HAP-1 (cell line): ENCODE results near the gene PCDHA4.
"Not testable (repeated sequence)": the region's sequence is repeated elsewhere in the genome, so short reads cannot be mapped to it uniquely, and the experiment has no call there.

Experiments used
- DNase-seq, 2 experiments: peaks; one replicate each; pipeline ENCODE4 v3.0.0-alpha.2; 2016 to 2020; ENCODE audit warnings: low spot score in 2 of 2
- H3K27me3 ChIP-seq: fragments of 250-450 bp; sonication (Bioruptor Pico); 2 replicates; pipeline ENCODE4 v1.5.1; 2020; ENCODE audit warnings: low read depth, mild to moderate bottlenecking, moderate library complexity
- H3K36me3 ChIP-seq: fragments of 250-450 bp; sonication (Bioruptor Pico); replicated peaks from 2 replicates; pipeline ENCODE4 v1.5.1; 2020; ENCODE audit warnings: mild to moderate bottlenecking
- H3K4me1 ChIP-seq: fragments of 250-450 bp; sonication (Bioruptor Pico); 2 replicates; pipeline ENCODE4 v1.5.1; 2020; ENCODE audit warnings: mild to moderate bottlenecking
- H3K4me3 ChIP-seq: fragments of 250-450 bp; sonication (Bioruptor Pico); 2 replicates; pipeline ENCODE4 v1.5.1; 2020; ENCODE audit warnings: mild to moderate bottlenecking, moderate library complexity
- H3K9me3 ChIP-seq: fragments of 250-450 bp; sonication (Bioruptor Pico); 2 replicates; pipeline ENCODE4 v1.5.1; 2020; ENCODE audit warnings: mild to moderate bottlenecking, moderate library complexity
- in situ Hi-C: fragments of 300-500 bp; cut with MboI; formaldehyde crosslinking; loops from 3 replicates; pipeline ENCODE4 v1.14.3; 2020; ENCODE audit warnings: low sequenced_read_pairs, inconsistent platforms, mixed read lengths

PCDHA4 gene

DNA sequence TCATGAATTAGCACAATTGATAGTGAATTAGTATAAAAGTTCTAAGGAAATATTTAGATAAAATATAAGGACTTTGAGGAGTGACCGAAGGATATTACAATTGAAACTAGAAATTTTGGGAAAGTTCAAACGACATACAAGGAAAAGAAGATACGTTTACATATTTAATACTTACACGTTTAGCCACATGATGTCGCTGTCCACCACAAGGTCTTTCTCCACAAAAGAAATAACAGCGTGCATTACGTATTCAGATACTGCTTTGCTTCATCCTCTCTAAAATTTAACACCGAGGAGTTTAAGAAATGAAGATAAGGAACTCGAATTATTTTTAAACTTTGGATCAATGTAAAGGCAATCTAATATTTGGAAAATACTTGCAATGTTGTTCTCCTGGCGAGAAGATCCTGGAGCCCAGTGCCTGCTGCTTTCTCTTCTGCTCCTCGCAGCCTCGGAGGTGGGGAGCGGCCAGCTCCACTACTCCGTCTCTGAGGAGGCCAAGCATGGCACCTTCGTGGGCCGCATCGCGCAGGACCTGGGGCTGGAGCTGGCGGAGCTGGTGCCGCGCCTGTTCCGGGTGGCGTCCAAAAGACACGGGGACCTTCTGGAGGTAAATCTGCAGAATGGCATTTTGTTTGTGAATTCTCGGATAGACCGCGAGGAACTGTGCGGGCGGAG, 5.9 kb upstream of the PCDHA4 start, which contains the start of gene PCDHA3:
PCDHA3 (plus strand) TSS at position 242 of the 678 bp plus-strand sequence.
- no peaks in the 10 kb centered on the region for H3K27me3 ChIP-seq
- no peaks in the 10 kb centered on the region for H3K36me3 ChIP-seq
- H3K9me3 ChIP-seq: peaks cover 4% of the 10 kb centered on the region; the same call in 1 of the 2 replicates
- DNase-seq: peak; percentile 64 to 74
- H3K4me3 ChIP-seq: peak within 1 kb of the TSS; percentile 30
- in situ Hi-C loops: no loop called here
- no peaks in the 10 kb centered on the region for H3K4me1 ChIP-seq

DNA sequence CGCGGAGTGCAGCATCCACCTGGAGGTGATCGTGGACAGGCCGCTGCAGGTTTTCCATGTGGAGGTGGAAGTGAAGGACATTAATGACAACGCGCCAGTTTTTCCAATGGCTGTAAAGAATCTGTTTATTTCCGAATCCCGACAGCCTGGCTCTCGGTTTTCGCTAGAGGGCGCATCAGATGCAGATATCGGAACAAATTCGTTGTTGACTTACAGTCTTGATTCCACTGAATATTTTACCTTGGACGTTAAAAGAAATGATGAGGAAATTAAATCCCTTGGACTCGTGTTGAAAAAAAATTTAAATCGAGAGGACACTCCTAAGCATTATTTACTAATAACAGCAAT, 5.4 kb upstream of the PCDHA4 start:
- Histone ChIP-seq H3K36me3 (no peaks in the 10 kb centered on the region), H3K4me1 (no peaks in the 10 kb centered on the region), H3K4me3 (peak overlapping the region; percentile 30), H3K27me3 (no peaks in the 10 kb centered on the region), H3K9me3 (peaks cover 4% of the 10 kb centered on the region; the same call in 1 of the 2 replicates)
- in situ Hi-C loops: no loop called here
- peak; percentile 43 to 69 for DNase-seq

DNA sequence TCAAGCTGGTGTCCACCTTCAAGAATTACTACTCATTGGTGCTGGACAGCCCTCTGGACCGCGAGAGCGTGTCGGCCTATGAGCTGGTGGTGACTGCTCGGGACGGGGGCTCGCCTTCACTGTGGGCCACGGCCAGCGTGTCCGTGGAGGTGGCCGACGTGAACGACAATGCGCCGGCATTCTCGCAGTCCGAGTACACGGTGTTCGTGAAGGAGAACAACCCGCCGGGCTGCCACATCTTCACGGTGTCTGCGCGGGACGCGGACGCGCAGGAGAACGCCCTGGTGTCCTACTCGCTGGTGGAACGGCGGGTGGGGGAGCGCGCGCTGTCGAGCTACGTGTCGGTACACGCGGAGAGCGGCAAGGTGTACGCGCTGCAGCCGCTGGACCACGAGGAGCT, 4.5 kb upstream of the PCDHA4 start:
- DNase-seq, H3K4me3 ChIP-seq, H3K36me3 ChIP-seq, in situ Hi-C loops, H3K27me3 ChIP-seq, H3K4me1 ChIP-seq, H3K9me3 ChIP-seq: not testable (repeated sequence)

DNA sequence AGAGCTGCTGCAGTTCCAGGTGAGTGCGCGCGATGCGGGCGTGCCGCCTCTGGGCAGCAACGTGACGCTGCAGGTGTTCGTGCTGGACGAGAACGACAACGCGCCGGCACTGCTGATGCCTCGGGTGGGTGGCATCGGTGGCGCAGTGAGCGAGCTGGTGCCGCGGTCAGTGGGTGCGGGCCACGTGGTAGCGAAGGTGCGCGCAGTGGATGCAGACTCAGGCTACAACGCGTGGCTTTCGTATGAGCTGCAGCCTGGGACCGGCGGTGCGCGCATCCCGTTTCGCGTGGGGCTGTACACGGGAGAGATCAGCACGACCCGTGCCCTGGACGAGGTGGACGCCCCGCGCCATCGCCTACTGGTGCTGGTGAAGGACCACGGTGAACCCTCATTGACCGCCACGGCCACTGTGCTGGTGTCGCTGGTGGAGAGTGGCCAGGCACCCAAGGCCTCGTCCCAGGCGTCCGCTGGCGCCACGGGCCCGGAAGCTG, 4.0 kb upstream of the PCDHA4 start:
- Histone ChIP-seq H3K9me3 (peaks cover 4% of the 10 kb centered on the region; the same call in 1 of the 2 replicates), H3K36me3 (no peaks in the 10 kb centered on the region), H3K27me3 (no peaks in the 10 kb centered on the region), H3K4me1 (no peaks in the 10 kb centered on the region), H3K4me3 (no peak overlapping the region)
- no peak for DNase-seq
- in situ Hi-C loops: no loop called here

DNA sequence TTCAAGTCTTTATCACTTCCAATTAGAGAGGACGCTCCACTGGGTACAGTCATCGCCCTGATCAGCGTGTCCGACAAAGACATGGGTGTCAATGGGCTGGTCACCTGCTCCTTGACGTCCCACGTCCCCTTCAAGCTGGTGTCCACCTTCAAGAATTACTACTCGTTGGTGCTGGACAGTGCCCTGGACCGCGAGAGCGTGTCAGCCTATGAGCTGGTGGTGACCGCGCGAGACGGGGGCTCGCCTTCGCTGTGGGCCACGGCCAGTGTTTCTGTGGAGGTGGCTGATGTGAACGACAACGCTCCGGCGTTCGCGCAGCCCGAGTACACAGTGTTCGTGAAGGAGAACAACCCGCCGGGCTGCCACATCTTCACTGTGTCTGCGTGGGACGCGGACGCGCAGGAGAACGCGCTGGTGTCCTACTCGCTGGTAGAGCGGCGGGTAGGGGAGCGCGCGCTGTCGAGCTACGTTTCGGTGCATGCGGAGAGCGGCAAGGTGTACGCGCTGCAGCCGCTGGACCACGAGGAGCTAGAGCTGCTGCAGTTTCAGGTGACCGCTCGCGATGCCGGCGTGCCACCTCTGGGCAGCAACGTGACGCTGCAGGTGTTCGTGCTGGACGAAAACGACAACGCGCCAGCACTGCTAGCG, 1.5 kb downstream of the PCDHA4 start:
- H3K27me3 ChIP-seq, H3K4me3 ChIP-seq, H3K36me3 ChIP-seq, H3K9me3 ChIP-seq, H3K4me1 ChIP-seq, DNase-seq, in situ Hi-C loops: not testable (repeated sequence)

DNA sequence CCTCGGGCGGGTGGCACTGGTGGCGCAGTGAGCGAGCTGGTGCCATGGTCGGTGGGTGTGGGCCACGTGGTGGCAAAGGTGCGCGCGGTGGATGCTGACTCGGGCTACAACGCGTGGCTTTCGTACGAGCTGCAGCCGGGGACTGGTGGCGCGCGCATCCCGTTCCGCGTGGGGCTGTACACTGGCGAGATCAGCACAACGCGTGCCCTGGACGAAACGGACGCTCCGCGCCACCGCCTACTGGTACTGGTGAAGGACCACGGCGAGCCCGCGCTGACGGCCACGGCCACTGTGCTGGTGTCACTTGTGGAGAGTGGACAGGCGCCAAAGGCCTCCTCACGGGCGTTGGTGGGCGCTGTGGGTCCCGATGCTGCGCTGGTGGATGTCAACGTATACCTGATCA, 2.0 kb downstream of the PCDHA4 start:
- DNase-seq: no peak
- no peaks in the 10 kb centered on the region for H3K9me3 ChIP-seq
- H3K27me3 ChIP-seq: no peaks in the 10 kb centered on the region
- in situ Hi-C loops: no loop called here
- H3K4me1 ChIP-seq: no peaks in the 10 kb centered on the region
- no peak overlapping the region for H3K4me3 ChIP-seq
- no peaks in the 10 kb centered on the region for H3K36me3 ChIP-seq

DNA sequence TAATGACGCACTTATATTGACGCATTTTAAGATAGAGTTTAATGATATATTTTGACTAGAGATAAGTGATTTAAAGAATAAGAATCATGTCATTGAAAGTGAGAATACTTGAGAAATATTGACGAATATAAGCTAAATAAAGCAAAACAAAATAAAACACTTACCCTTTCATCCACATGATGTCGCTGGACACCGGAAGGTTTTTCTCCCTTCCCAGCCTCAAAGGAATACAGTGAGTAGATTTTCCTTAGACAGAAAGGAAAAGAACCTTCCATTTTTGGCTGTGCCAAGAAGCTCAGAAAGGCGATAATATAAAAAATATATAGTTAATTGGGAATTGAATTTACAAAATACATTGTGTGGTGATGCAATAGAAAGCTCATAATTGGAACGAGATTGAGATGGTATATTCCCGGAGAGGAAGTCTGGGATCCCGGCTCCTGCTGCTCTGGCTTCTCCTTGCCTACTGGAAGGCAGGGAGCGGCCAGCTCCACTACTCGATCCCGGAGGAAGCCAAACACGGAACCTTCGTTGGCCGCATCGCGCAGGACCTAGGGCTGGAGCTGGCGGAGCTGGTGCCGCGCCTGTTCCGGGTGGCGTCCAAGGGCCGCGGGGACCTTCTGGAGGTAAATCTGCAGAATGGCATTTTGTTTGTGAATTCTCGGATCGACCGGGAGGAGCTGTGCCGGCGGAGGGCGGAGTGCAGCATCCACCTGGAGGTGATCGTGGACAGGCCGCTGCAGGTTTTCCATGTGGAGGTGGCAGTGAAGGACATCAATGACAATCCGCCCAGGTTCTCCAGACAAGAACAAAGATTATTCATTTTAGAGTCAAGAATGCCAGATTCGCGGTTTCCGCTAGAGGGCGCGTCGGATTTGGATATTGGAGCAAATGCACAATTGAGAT, 14.8 kb downstream of the PCDHA4 start, which contains the start of gene PCDHA5:
PCDHA5 (plus strand) TSS at position 239 of the 906 bp plus-strand sequence.
- Histone ChIP-seq H3K4me3 (no peak within 1 kb of the TSS), H3K4me1 (no peaks in the 10 kb centered on the region), H3K9me3 (no peaks in the 10 kb centered on the region), H3K27me3 (no peaks in the 10 kb centered on the region), H3K36me3 (no peaks in the 10 kb centered on the region)
- in situ Hi-C loops: no loop called here
- peak; percentile 38 to 76 for DNase-seq

DNA sequence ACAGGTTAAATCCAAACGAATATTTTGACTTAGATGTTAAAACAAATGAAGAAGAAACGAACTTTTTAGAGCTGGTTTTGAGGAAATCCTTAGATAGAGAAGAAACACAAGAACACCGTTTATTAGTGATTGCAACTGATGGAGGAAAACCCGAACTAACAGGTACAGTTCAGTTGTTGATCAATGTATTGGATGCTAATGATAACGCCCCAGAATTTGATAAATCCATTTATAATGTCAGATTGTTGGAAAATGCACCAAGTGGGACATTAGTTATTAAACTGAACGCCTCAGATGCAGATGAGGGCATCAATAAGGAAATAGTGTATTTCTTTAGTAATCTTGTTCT, 15.4 kb downstream of the PCDHA4 start:
- no peaks in the 10 kb centered on the region for H3K4me1 ChIP-seq
- H3K27me3 ChIP-seq: no peaks in the 10 kb centered on the region
- H3K9me3 ChIP-seq: no peaks in the 10 kb centered on the region
- in situ Hi-C loops: no loop called here
- no peak for DNase-seq
- H3K4me3 ChIP-seq: no peak overlapping the region
- H3K36me3 ChIP-seq: no peaks in the 10 kb centered on the region

DNA sequence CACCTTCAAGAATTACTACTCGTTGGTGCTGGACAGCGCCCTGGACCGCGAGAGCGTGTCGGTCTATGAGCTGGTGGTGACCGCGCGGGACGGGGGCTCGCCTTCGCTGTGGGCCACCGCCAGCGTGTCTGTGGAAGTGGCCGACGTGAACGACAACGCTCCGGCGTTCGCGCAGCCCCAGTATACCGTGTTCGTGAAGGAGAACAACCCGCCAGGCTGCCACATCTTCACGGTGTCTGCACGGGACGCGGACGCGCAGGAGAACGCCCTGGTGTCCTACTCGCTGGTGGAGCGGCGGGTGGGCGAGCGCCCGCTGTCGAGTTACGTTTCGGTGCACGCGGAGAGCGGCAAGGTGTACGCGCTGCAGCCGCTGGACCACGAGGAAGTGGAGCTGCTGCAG, 16.1 kb downstream of the PCDHA4 start:
- H3K36me3 ChIP-seq, H3K9me3 ChIP-seq, H3K4me3 ChIP-seq, in situ Hi-C loops, H3K27me3 ChIP-seq, H3K4me1 ChIP-seq, DNase-seq: not testable (repeated sequence)

DNA sequence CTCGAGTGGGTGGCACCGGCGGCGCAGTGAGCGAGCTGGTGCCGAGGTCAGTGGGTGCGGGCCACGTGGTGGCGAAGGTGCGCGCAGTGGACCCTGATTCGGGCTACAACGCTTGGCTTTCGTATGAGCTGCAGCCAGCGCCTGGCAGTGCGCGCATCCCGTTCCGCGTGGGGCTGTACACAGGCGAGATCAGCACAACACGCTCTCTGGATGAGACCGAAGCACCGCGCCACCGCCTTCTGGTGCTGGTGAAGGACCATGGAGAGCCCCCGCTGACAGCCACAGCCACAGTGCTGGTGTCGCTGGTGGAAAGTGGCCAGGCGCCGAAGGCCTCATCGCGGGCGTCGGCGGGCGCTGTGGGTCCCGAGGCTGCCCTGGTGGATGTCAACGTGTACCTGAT, 16.6 kb downstream of the PCDHA4 start:
- no peaks in the 10 kb centered on the region for H3K4me1 ChIP-seq
- in situ Hi-C loops: no loop called here
- DNase-seq: no peak
- no peaks in the 10 kb centered on the region for H3K9me3 ChIP-seq
- H3K36me3 ChIP-seq: no peaks in the 10 kb centered on the region
- H3K4me3 ChIP-seq: no peak overlapping the region
- H3K27me3 ChIP-seq: no peaks in the 10 kb centered on the region

DNA sequence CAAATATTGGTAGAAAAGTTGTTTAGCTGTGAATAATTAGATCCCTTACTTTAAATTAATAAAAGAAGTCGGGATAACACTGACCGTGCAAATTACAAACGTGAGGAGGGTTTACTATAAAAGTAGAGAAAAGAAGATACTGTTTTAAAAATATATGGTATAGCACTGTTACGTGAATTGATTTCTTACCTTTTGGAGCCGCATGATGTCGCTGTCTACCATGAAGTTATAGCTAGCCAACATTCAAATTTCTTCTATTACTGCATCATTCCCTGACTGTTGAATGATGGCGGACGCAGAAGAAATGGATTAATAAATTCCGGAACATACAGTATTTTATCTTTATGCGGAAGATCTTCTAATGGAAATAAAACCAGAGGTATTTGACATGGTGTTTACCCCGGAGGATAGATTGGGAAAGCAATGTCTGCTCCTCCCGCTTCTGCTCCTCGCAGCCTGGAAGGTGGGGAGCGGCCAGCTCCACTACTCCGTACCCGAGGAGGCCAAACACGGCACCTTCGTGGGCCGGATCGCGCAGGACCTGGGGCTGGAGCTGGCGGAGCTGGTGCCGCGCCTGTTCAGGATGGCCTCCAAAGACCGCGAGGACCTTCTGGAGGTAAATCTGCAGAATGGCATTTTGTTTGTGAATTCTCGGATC, 21.0 kb downstream of the PCDHA4 start, which contains the start of gene PCDHA6:
PCDHA6 (plus strand) TSS at position 257 of the 658 bp plus-strand sequence; CDS start at position 389, 132 bp downstream.
- Histone ChIP-seq H3K4me1 (no peaks in the 10 kb centered on the region), H3K9me3 (no peaks in the 10 kb centered on the region), H3K36me3 (no peaks in the 10 kb centered on the region), H3K4me3 (no peak within 1 kb of the TSS), H3K27me3 (no peaks in the 10 kb centered on the region)
- DNase-seq: no peak
- in situ Hi-C loops: no loop called here

DNA sequence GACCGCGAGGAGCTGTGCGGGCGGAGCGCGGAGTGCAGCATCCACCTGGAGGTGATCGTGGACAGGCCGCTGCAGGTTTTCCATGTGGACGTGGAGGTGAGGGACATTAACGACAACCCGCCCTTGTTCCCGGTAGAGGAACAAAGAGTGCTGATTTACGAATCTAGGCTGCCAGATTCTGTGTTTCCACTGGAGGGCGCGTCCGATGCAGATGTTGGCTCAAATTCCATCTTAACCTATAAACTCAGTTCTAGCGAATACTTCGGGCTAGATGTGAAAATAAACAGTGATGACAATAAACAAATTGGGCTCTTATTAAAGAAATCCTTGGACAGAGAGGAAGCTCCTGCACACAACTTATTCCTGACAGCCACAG, 21.5 kb downstream of the PCDHA4 start:
- Histone ChIP-seq H3K4me3 (no peak overlapping the region), H3K9me3 (no peaks in the 10 kb centered on the region), H3K27me3 (no peaks in the 10 kb centered on the region), H3K4me1 (no peaks in the 10 kb centered on the region), H3K36me3 (no peaks in the 10 kb centered on the region)
- in situ Hi-C loops: no loop called here
- DNase-seq: no peak
